Tibial nerve (tissue), 4 donors: Measurements from ENCODE around the gene RAC2.

Experiments used
- CTCF ChIP-seq, 5 experiments: fragments of 200-600 bp in 3 of 5; fragments of 450-650 bp in 2 of 5; sonication (generic) in 3 of 5; IDR thresholded peaks; one replicate each; pipeline ENCODE4 v1.5.1; 2016 to 2019; ENCODE audit warnings: antibody characterized with exemption in 5 of 5, mild to moderate bottlenecking in 3 of 5, moderate library complexity in 2 of 5
- EP300 ChIP-seq, 2 donors: sonication (generic); formaldehyde crosslinking; IDR thresholded peaks; one replicate each; pipeline ENCODE4 v1.6.1; 2017; ENCODE audit warnings: antibody characterized with exemption in 2 of 2, mild to moderate bottlenecking in 1 of 2
- POLR2A ChIP-seq, 2 donors: fragments of 450-650 bp; IDR thresholded peaks; one replicate each; pipeline ENCODE4 v1.6.1; 2017; ENCODE audit warnings: antibody characterized with exemption in 2 of 2, mild to moderate bottlenecking in 2 of 2, moderate library complexity in 2 of 2

DNA sequence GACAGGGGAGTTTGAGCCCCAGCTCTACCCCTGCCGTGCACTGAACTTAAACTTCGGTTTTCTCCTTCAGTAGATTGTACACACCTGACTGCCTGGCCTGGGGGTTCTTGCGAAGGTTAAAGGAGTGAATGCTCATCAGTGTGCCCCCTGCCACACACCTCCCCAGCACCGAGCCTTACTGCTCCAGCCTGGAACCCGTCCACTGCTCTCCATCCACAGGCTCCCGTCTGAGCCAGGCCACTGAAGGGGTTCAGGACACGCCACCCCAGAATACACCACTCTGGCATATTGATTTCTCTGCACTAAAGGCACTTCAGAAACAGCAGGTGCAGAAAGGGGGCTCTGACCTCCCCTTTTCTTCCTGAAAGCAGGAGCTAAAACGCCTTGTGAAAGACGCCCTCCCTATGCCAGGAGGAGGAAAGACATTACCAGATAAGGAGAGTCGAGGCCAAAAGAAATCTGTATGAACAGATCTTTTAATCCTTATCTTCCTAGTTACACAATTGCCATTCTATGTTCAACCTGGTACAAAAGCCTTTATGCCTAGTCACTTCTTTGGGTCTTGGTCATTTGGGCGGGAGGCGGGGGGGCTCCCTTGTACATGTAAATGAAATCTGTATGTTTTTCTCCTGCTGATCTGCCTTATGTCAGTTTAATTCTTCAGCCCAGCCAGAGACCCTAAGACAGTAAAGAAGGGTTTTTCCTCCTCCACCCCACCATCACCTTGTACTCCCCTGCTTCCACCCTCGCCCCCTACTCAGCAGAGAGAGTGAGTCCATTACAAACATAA lies 29.9 kb downstream of the RAC2 start:
- no peak for TF ChIP-seq POLR2A (IDR thresholded peaks at IDR 0.05)
- TF ChIP-seq CTCF (IDR thresholded peaks at IDR 0.05): no peak
- TF ChIP-seq EP300 (IDR thresholded peaks at IDR 0.05): no peak
